OCI-LY3 (cell line): ENCODE data around the gene SMARCE1.

ENCODE experiments used
- H2AFZ ChIP-seq: fragments of 200-600, 300-600 bp; shearing (Covaris generic); 2 replicates; pipeline ENCODE4 v1.6.0; 2014; ENCODE audit warnings: antibody characterized with exemption, low read depth, low read length
- H3K27ac ChIP-seq: fragments of 200-600, 300-600 bp; sonication (generic); 2 replicates; pipeline ENCODE4 v1.5.1; 2014; ENCODE audit warnings: mild to moderate bottlenecking, low read length, moderate library complexity, mixed read lengths
- H3K27me3 ChIP-seq: fragments of 200-600, 300-600 bp; sonication (generic); 2 replicates; pipeline ENCODE4 v1.6.1; 2014; ENCODE audit warnings: low read depth, low read length, mixed read lengths
- H3K36me3 ChIP-seq: fragments of 200-600, 300-600 bp; sonication (generic); replicated peaks from 2 replicates; pipeline ENCODE3; 2014; ENCODE audit warnings: low read depth, low read length, mixed read lengths
- H3K4me1 ChIP-seq: fragments of 300-600, 200-600 bp; sonication (generic); 2 replicates; pipeline ENCODE4 v1.6.1; 2014; ENCODE audit warnings: low read length, mixed read lengths
- H3K4me2 ChIP-seq: fragments of 200-600, 300-600 bp; sonication (generic); 2 replicates; pipeline ENCODE4 v1.6.1; 2014; ENCODE audit warnings: low read length, mixed read lengths
- H3K4me3 ChIP-seq: fragments of 300-600, 200-600 bp; sonication (generic); 2 replicates; pipeline ENCODE4 v1.5.1; 2014; ENCODE audit warnings: antibody characterized with exemption, mild to moderate bottlenecking, low read length, moderate library complexity
- H3K79me2 ChIP-seq: fragments of 300-600, 200-600 bp; shearing (Covaris generic); 2 replicates; pipeline ENCODE4 v1.6.1; 2014; ENCODE audit warnings: mild to moderate bottlenecking, low read length, mixed read lengths
- H3K9ac ChIP-seq: fragments of 300-600, 200-600 bp; shearing (Covaris generic); 2 replicates; pipeline ENCODE4 v1.6.0; 2014; ENCODE audit warnings: mild to moderate bottlenecking, low read length, moderate library complexity
- H3K9me3 ChIP-seq: fragments of 200-600, 300-600 bp; shearing (Covaris generic); 2 replicates; pipeline ENCODE4 v1.6.1; 2014; ENCODE audit warnings: low read length, mixed read lengths; ENCODE audit not compliant: insufficient read depth
- H4K20me1 ChIP-seq: fragments of 200-600, 300-600 bp; sonication (generic); 2 replicates; pipeline ENCODE4 v1.6.1; 2016; ENCODE audit warnings: low read length, mixed read lengths; ENCODE audit not compliant: insufficient read depth
- CTCF ChIP-seq: fragments of 200-600, 300-600 bp; sonication (generic); IDR thresholded peaks from 2 replicates; pipeline ENCODE4 v1.5.1; 2014; ENCODE audit warnings: antibody characterized with exemption, low read length, low read depth
- EZH2phosphoT487 ChIP-seq: fragments of 200-600 bp; shearing (Covaris generic); IDR thresholded peaks from 2 replicates; pipeline ENCODE4 v1.6.1; 2018; ENCODE audit warnings: antibody characterized with exemption, mixed run types, low read depth

The SMARCE1 gene

GRCh38 chr17:40605306-40605705 is 42.3 kb downstream of the SMARCE1 start:
- H2AFZ ChIP-seq = no peak overlapping the region
- H3K36me3 ChIP-seq = no peaks in the 10 kb centered on the region
- peaks cover 74% of the 10 kb centered on the region for H3K4me1 ChIP-seq
- H3K4me2 ChIP-seq = no peak overlapping the region
- no peaks in the 10 kb centered on the region for H3K27me3 ChIP-seq
- no peak overlapping the region for H3K9ac ChIP-seq
- no peaks in the 10 kb centered on the region for H3K9me3 ChIP-seq
- TF ChIP-seq CTCF (no peak), EZH2phosphoT487 (no peak)
- H3K27ac ChIP-seq = no peak overlapping the region
- no peaks in the 10 kb centered on the region for H4K20me1 ChIP-seq
- H3K4me3 ChIP-seq = no peak overlapping the region
- peaks cover 6% of the 10 kb centered on the region; the same call in 1 of the 2 replicates for H3K79me2 ChIP-seq

GRCh38 chr17:40604327-40605080 is 43.1 kb downstream of the SMARCE1 start:
- H3K4me3 ChIP-seq = no peak overlapping the region
- H3K79me2 ChIP-seq = peaks cover 10% of the 10 kb centered on the region; the same call in 1 of the 2 replicates
- TF ChIP-seq CTCF (no peak), EZH2phosphoT487 (no peak)
- H4K20me1 ChIP-seq = no peaks in the 10 kb centered on the region
- H3K4me1 ChIP-seq = peaks cover 75% of the 10 kb centered on the region
- no peak overlapping the region for H3K9ac ChIP-seq
- no peaks in the 10 kb centered on the region for H3K27me3 ChIP-seq
- peak overlapping the region; percentile 20; the same call in 1 of the 2 replicates for H3K4me2 ChIP-seq
- H3K9me3 ChIP-seq = no peaks in the 10 kb centered on the region
- H3K36me3 ChIP-seq = no peaks in the 10 kb centered on the region
- H3K27ac ChIP-seq = 0 out of 2 replicates have a peak overlapping the region, but pooled peaks have one; percentile 9
- no peak overlapping the region for H2AFZ ChIP-seq

- Histone ChIP-seq H3K9ac (peak overlapping the region; percentile 63), H3K4me3 (peak overlapping the region; percentile 31), H3K27ac (peak overlapping the region; percentile 88), H3K36me3 (no peaks in the 10 kb centered on the region), H2AFZ (peak overlapping the region; percentile 67), H3K79me2 (peaks cover 10% of the 10 kb centered on the region), H4K20me1 (no peaks in the 10 kb centered on the region), H3K27me3 (no peaks in the 10 kb centered on the region), H3K4me1 (peaks cover 81% of the 10 kb centered on the region), H3K9me3 (no peaks in the 10 kb centered on the region), H3K4me2 (peak overlapping the region; percentile 61)
- TF ChIP-seq CTCF (no peak), EZH2phosphoT487 (no peak)
Measured at GRCh38 chr17:40602445-40603443, 44.9 kb downstream of the SMARCE1 start.
